Stimulated activated CD4-positive, alpha-beta T cell treated with anti-CD3 and anti-CD28 coated beads, Interleukin-2, amount 100 ng/mL, for 4 hours (primary cell): ENCODE data around the gene YOD1.

ENCODE experiments used
- DNase-seq: peaks from one replicate; pipeline ENCODE4 v3.0.0-alpha.2; 2020; ENCODE audit warnings: low read depth

Gene YOD1

GRCh38 chr1:207072233-207072632 lies 21.2 kb upstream of the YOD1 start:
- DNase-seq, result no peak

- no peak for DNase-seq
Observed at GRCh38 chr1:207071426-207071825, 20.4 kb upstream of the YOD1 start.

GRCh38 chr1:207070811-207071210 lies 19.8 kb upstream of the YOD1 start:
- no peak for DNase-seq

- DNase-seq, result no peak
Observed at GRCh38 chr1:207069858-207070506, 19.0 kb upstream of the YOD1 start.

GRCh38 chr1:207069061-207069460 lies 18.1 kb upstream of the YOD1 start:
- DNase-seq, result no peak

GRCh38 chr1:207067665-207068064 lies 16.7 kb upstream of the YOD1 start:
- no peak for DNase-seq

- DNase-seq, result no peak
Observed at GRCh38 chr1:207067185-207067584, 16.2 kb upstream of the YOD1 start.

- no peak for DNase-seq
Observed at GRCh38 chr1:207064561-207064960, 13.6 kb upstream of the YOD1 start.

GRCh38 chr1:207063014-207063413 lies 12.0 kb upstream of the YOD1 start:
- no peak for DNase-seq

GRCh38 chr1:207062058-207062457 lies 11.1 kb upstream of the YOD1 start:
- DNase-seq, result no peak

GRCh38 chr1:207060596-207060995 lies 9.6 kb upstream of the YOD1 start:
- no peak for DNase-seq

- no peak for DNase-seq
Observed at GRCh38 chr1:207059881-207060280, 8.9 kb upstream of the YOD1 start.

- DNase-seq, result no peak
Observed at GRCh38 chr1:207058878-207059867, 8.2 kb upstream of the YOD1 start.

- no peak for DNase-seq
Observed at GRCh38 chr1:207058252-207058651, 7.2 kb upstream of the YOD1 start.

GRCh38 chr1:207056673-207057072 lies 5.7 kb upstream of the YOD1 start:
- no peak for DNase-seq

GRCh38 chr1:207055386-207056001 lies 4.5 kb upstream of the YOD1 start:
- DNase-seq, result no peak

GRCh38 chr1:207054491-207054890 lies 3.5 kb upstream of the YOD1 start:
- DNase-seq, result no peak

- DNase-seq, result peak; percentile 93
Observed at GRCh38 chr1:207052911-207053769, 2.1 kb upstream of the YOD1 start, which contains the start of gene PFKFB2. PFKFB2 (plus strand) TSS chr1:207053275; CDS start chr1:207054718, 1,443 bp downstream.

- peak; percentile 85 for DNase-seq
Observed at GRCh38 chr1:207050480-207051190, 373 bp downstream of the YOD1 start.

GRCh38 chr1:207049974-207050391 lies 1.0 kb downstream of the YOD1 start:
- peak; percentile 28 for DNase-seq

- DNase-seq, result no peak
Observed at GRCh38 chr1:207049514-207049913, 1.5 kb downstream of the YOD1 start.
